Mesodermal cell (in vitro differentiated cells): ENCODE measurements around the gene LIMS2.

Source experiments
- H3K27ac ChIP-seq: 2 replicates; pipeline ENCODE4 v1.7.0; 2013; ENCODE audit warnings: mild to moderate bottlenecking, low read depth, low read length, moderate library complexity; ENCODE audit not compliant: severe bottlenecking
- H3K36me3 ChIP-seq: 2 replicates; pipeline ENCODE4 v1.7.1; 2013; ENCODE audit warnings: mild to moderate bottlenecking, low read length, moderate library complexity; ENCODE audit not compliant: control insufficient read depth, insufficient read depth
- H3K4me1 ChIP-seq: one replicate; pipeline ENCODE4 v1.7.1; 2013; ENCODE audit warnings: mild to moderate bottlenecking, low read length; ENCODE audit not compliant: insufficient read depth, control insufficient read depth, poor library complexity, severe bottlenecking
- H3K4me3 ChIP-seq: 2 replicates; pipeline ENCODE4 v1.7.0; 2013; ENCODE audit warnings: low read length, control low read depth, mild to moderate bottlenecking; ENCODE audit not compliant: insufficient read depth, poor library complexity, severe bottlenecking; ENCODE audit errors: extremely low read depth
- H3K9me3 ChIP-seq: 2 replicates; pipeline ENCODE4 v1.7.1; 2013; ENCODE audit warnings: mild to moderate bottlenecking, low read length, moderate library complexity; ENCODE audit not compliant: control insufficient read depth
- WGBS, 2 experiments: methylation state at CpG; one replicate each; pipeline ENCODE4 v1.1.5; 2013; ENCODE audit warnings: missing lambda C conversion rate in 2 of 2; ENCODE audit not compliant: insufficient coverage in 2 of 2; 5-methylcytosine and 5-hydroxymethylcytosine counted together

The LIMS2 gene

GRCh38 chr2:127590386-127591190 lies 84.7 kb downstream of the LIMS2 start:
- H3K36me3 ChIP-seq, result no peaks in the 10 kb centered on the region
- no peak overlapping the region for H3K4me3 ChIP-seq
- 95 to 98% methylated on average over 5 to 6 of the region's 8 CpGs for WGBS, 2 experiments
- H3K4me1 ChIP-seq, result no peaks in the 10 kb centered on the region
- H3K9me3 ChIP-seq, result no peaks in the 10 kb centered on the region
- H3K27ac ChIP-seq, result no peak overlapping the region

- H3K4me3 ChIP-seq, result no peak overlapping the region
- WGBS, 2 experiments, result 93% methylated on average over 4 of the region's 5 CpGs; no CpG with 5 or more reads in 1 of the 2 experiments
- H3K36me3 ChIP-seq, result no peaks in the 10 kb centered on the region
- H3K4me1 ChIP-seq, result no peaks in the 10 kb centered on the region
- H3K27ac ChIP-seq, result no peak overlapping the region
- H3K9me3 ChIP-seq, result no peaks in the 10 kb centered on the region
These were observed 85.5 kb downstream of the LIMS2 start for GRCh38 chr2:127589841-127590240.

GRCh38 chr2:127589358-127589757 lies 86.0 kb downstream of the LIMS2 start:
- no peaks in the 10 kb centered on the region for H3K36me3 ChIP-seq
- no peak overlapping the region for H3K4me3 ChIP-seq
- WGBS, 2 experiments, result 84 to 86% methylated on average over 1 to 2 of the region's 3 CpGs
- no peaks in the 10 kb centered on the region for H3K4me1 ChIP-seq
- no peaks in the 10 kb centered on the region for H3K9me3 ChIP-seq
- H3K27ac ChIP-seq, result no peak overlapping the region
